SK-N-SH treated with all-trans-retinoic acid at 6 μM for 48 hours (cell line): Measurements from ENCODE around the gene KLF15.

Source experiments
- ATAC-seq: fragments of 200-7000 bp; cut with Tn5 transposase; 3 replicates; pipeline ENCODE4 v1.9.1; 2020; ENCODE audit warnings: mild to moderate bottlenecking, moderate library complexity
- BACH2 ChIP-seq: fragments of 250-450 bp; sonication (Bioruptor Pico); IDR thresholded peaks from 2 replicates; pipeline ENCODE4 v1.9.0; 2021; ENCODE audit warnings: mild to moderate bottlenecking, borderline replicate concordance
- CREB5 ChIP-seq: fragments of 250-450 bp; sonication (Bioruptor Pico); IDR thresholded peaks from 2 replicates; pipeline ENCODE4 v1.5.1; 2020; ENCODE audit warnings: low read depth, mild to moderate bottlenecking, moderate library complexity
- CSRNP3 ChIP-seq: fragments of 250-450 bp; sonication (Bioruptor Pico); IDR thresholded peaks from 2 replicates; pipeline ENCODE4 v1.5.1; 2021; ENCODE audit warnings: mild to moderate bottlenecking, moderate library complexity
- ESRRG ChIP-seq: fragments of 250-450 bp; sonication (Bioruptor Pico); IDR thresholded peaks from 2 replicates; pipeline ENCODE4 v1.6.1; 2021; ENCODE audit warnings: mild to moderate bottlenecking
- GLIS3 ChIP-seq: fragments of 250-450 bp; sonication (Bioruptor Pico); IDR thresholded peaks from 2 replicates; pipeline ENCODE4 v1.5.0; 2020; ENCODE audit warnings: mild to moderate bottlenecking, moderate library complexity
- ISL1 ChIP-seq: fragments of 250-450 bp; sonication (Bioruptor Pico); IDR thresholded peaks from 2 replicates; pipeline ENCODE4 v2.1.2; 2022; ENCODE audit warnings: mild to moderate bottlenecking, moderate library complexity
- OSR1 ChIP-seq: fragments of 250-450 bp; sonication (Bioruptor Pico); IDR thresholded peaks from 2 replicates; pipeline ENCODE4 v1.8.0; 2022; ENCODE audit warnings: moderate library complexity, mild to moderate bottlenecking, inconsistent platforms
- PATZ1 ChIP-seq: fragments of 250-450 bp; sonication (Bioruptor Pico); IDR thresholded peaks from 2 replicates; pipeline ENCODE4 v1.8.0; 2020; ENCODE audit warnings: mild to moderate bottlenecking, moderate library complexity, borderline replicate concordance
- RARB ChIP-seq: fragments of 250-450 bp; sonication (Bioruptor Pico); IDR thresholded peaks from 2 replicates; pipeline ENCODE4 v1.8.0; 2021; ENCODE audit warnings: mild to moderate bottlenecking, moderate library complexity
- SNAI2 ChIP-seq: fragments of 250-450 bp; sonication (Bioruptor Pico); IDR thresholded peaks from 2 replicates; pipeline ENCODE4 v1.5.0; 2020; ENCODE audit warnings: mild to moderate bottlenecking, moderate library complexity
- TOX ChIP-seq: fragments of 250-450 bp; sonication (Bioruptor Pico); IDR thresholded peaks from 2 replicates; pipeline ENCODE4 v1.8.0; 2021; ENCODE audit warnings: mild to moderate bottlenecking, moderate library complexity, borderline replicate concordance
- TSHZ2 ChIP-seq: fragments of 250-450 bp; sonication (Bioruptor Pico); IDR thresholded peaks from 2 replicates; pipeline ENCODE4 v1.5.0; 2020; ENCODE audit warnings: mild to moderate bottlenecking, moderate library complexity
- ZFP30 ChIP-seq: fragments of 450-650 bp; formaldehyde crosslinking; IDR thresholded peaks from 2 replicates; pipeline ENCODE4 v1.5.0; 2022; ENCODE audit warnings: mild to moderate bottlenecking, moderate library complexity
- ZNF565 ChIP-seq: fragments of 450-650 bp; formaldehyde crosslinking; conservative IDR thresholded peaks from 2 replicates; pipeline ENCODE4 v1.5.0; 2020; ENCODE audit warnings: low read depth, mild to moderate bottlenecking, moderate library complexity
- ZNF70 ChIP-seq: fragments of 450-650 bp; formaldehyde crosslinking; IDR thresholded peaks from 2 replicates; pipeline ENCODE4 v1.5.0; 2020; ENCODE audit warnings: mild to moderate bottlenecking, moderate library complexity
- ZNF8 ChIP-seq: fragments of 450-650 bp; formaldehyde crosslinking; IDR thresholded peaks from 2 replicates; pipeline ENCODE4 v1.5.0; 2020; ENCODE audit warnings: mild to moderate bottlenecking, moderate library complexity

KLF15 gene

GRCh38 chr3:126398423-126399350 lies 41.5 kb upstream of the KLF15 start:
- no peak for ATAC-seq
- no peak for TF ChIP-seq ZNF565 (CRISPR knock-in tag)
- no peak for TF ChIP-seq TOX (CRISPR knock-in tag)
- no peak for TF ChIP-seq ZFP30
- TF ChIP-seq PATZ1 (CRISPR knock-in tag): no peak
- TF ChIP-seq SNAI2: no peak
- no peak for TF ChIP-seq OSR1 (CRISPR knock-in tag)
- no peak for TF ChIP-seq ZNF8 (CRISPR knock-in tag)
- TF ChIP-seq BACH2: no peak
- no peak for TF ChIP-seq RARB (CRISPR knock-in tag)
- TF ChIP-seq ISL1: no peak
- no peak for TF ChIP-seq ESRRG (CRISPR knock-in tag)
- no peak for TF ChIP-seq ZNF70
- TF ChIP-seq CSRNP3: no peak
- no peak for TF ChIP-seq CREB5 (CRISPR knock-in tag)

GRCh38 chr3:126397610-126398422 lies 40.6 kb upstream of the KLF15 start:
- ATAC-seq: no peak
- TF ChIP-seq OSR1 (CRISPR knock-in tag): no peak

GRCh38 chr3:126396536-126396935 lies 39.3 kb upstream of the KLF15 start:
- no peak for TF ChIP-seq CREB5 (CRISPR knock-in tag)
- ATAC-seq: no peak

GRCh38 chr3:126395846-126396513 lies 38.8 kb upstream of the KLF15 start:
- no peak for ATAC-seq
- no peak for TF ChIP-seq TOX (CRISPR knock-in tag)
- no peak for TF ChIP-seq TSHZ2 (CRISPR knock-in tag)
- no peak for TF ChIP-seq ZNF8 (CRISPR knock-in tag)
- no peak for TF ChIP-seq GLIS3
- no peak for TF ChIP-seq ZNF70
